HCT116 (cell line): ENCODE data around the gene GRID2.

ENCODE experiments used
- EZH2 ChIP-seq: fragments of 200-600 bp; sonication (generic); IDR thresholded peaks from 2 replicates; pipeline ENCODE4 v1.6.1; 2017; ENCODE audit warnings: antibody characterized with exemption, mixed run types
- ZNF274 ChIP-seq: fragments of 200-500 bp; sonication (Bioruptor generic); IDR thresholded peaks from 2 replicates; pipeline ENCODE4 v1.6.1; 2014; ENCODE audit warnings: mild to moderate bottlenecking, low read depth, low read length, inconsistent platforms

DNA sequence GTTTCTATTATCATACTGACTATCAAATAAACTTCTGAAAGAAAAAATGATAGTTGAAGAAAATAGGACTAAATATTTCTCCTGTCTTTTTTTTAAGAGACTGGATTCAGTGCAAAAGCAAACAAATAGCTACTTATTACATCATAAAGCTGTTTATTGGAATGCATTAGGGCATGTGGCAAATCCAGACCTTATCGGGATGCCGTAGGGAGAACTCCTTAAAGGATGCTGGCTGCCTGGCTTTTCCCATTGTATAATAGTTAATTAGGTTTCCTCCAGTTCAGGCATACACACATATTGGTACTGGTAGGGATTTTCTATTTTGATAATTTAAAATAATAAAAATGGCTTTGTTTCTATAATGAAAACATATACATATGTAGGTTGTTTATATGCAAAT, 985.5 kb downstream of the GRID2 start:
- TF ChIP-seq ZNF274: no peak
- TF ChIP-seq EZH2: no peak
